Activated gamma-delta T cell treated with Interleukin-2 at 50 U/mL for 16 hours (primary cell): Measurements from ENCODE around the gene PHYHIPL.

ENCODE experiments used
- DNase-seq: peaks from one replicate; pipeline ENCODE4 v3.0.0-alpha.2; 2020

PHYHIPL gene

DNA sequence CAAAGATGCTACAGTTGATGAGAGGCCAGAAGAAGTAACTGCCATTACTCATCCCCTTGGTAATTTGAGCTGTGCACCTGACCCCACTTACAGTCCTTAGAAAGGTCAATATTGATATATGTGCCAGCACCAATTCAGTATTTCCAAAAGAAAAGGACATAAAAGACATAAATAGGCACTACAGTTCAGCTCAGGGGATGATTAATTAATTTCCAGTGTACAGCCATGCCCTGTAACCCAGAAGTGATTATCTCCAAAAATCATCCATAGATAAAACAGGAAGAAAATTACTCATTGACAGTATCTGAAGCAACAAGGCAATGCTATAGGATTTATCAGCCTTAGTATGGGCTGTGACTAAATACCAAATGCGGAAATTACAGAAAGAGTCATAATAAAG lies 82.4 kb downstream of the PHYHIPL start:
- no peak for DNase-seq

DNA sequence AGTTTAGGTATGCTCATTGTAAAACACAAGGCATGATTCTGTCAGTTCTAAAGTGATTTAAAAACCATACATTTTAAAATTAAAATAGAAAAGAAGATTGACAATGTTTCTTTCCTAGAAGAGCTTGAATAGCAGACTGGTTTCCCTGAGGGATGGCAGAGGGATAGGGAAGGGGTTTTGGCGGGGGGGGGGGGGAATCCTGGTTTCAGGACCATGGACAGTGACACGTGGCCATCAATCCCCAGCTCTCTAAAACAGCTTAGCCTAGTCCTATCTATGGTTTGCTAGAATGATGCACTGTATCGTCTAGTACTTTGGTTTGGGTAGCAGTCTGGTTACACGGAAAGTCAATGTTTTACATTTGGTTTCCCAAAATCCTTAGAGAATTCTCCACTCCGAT lies 88.7 kb downstream of the PHYHIPL start:
- DNase-seq = no peak

GRCh38 chr10:59266321-59266720 lies 89.9 kb downstream of the PHYHIPL start:
- DNase-seq = no peak

DNA sequence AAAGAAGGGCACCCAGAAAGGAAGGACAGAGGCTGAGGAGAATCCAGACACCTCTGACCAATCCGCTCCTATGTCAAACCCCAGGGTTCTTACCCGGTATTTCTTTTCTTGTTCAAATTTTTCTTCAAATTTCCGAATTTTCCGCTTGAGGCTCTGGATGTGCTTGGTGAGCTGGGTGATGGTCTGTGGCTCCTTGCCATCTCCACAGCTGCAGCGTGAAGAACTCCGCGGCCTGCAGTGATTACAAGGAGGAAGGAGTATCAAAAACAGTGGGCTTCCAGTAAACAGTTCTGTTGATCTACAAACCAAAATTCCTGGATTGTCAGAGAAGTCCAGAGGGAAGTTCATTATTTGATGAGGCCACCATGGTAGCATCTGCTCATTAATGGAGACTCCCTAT lies 92.0 kb downstream of the PHYHIPL start:
- DNase-seq = no peak

DNA sequence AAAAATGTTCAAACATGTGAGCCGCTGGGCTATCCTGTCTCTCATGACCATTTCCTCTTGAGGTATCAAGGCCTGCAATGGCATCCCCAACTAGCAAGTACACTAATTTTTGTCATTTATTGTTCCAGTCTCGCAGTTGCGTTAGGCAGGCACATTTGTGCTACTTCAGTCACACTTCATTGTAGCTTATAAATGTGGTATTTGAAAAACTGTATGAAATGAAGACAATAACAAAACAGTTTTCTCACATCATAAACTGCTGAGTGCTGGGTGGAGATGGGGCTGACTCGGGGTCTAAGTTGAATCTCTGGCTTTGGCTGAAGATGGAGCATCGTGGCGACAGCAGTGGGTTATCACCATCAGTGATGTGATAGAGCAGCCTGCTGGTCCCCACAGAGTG lies 93.2 kb downstream of the PHYHIPL start:
- no peak for DNase-seq

- no peak for DNase-seq
These were observed 94.0 kb downstream of the PHYHIPL start for GRCh38 chr10:59270492-59270891.

- DNase-seq = no peak
These were observed 94.7 kb downstream of the PHYHIPL start for GRCh38 chr10:59271160-59271559.

DNA sequence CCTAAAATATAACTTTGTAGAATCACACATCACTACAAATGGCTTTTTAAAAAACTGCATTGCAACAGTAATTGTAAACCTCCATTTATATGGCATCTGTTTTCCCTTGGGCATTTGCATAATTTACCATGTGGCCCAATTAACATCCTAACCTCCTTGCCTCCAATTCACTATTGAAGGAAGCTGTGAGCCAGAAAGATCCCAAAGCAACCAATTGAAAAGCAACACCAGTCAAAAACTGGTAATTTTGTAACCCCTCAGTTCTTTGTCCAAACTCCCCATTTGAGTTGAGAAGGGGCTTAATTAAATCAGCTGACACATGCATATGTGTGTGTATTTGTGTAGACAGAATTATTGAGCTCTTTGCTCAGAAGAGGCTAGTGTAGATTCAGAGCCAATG lies 95.6 kb downstream of the PHYHIPL start:
- DNase-seq = no peak

GRCh38 chr10:59273445-59273844 lies 97.0 kb downstream of the PHYHIPL start:
- DNase-seq = no peak

GRCh38 chr10:59276133-59276532 lies 99.7 kb downstream of the PHYHIPL start:
- DNase-seq = no peak

- no peak for DNase-seq
These were observed 100.5 kb downstream of the PHYHIPL start for GRCh38 chr10:59276919-59277318.

DNA sequence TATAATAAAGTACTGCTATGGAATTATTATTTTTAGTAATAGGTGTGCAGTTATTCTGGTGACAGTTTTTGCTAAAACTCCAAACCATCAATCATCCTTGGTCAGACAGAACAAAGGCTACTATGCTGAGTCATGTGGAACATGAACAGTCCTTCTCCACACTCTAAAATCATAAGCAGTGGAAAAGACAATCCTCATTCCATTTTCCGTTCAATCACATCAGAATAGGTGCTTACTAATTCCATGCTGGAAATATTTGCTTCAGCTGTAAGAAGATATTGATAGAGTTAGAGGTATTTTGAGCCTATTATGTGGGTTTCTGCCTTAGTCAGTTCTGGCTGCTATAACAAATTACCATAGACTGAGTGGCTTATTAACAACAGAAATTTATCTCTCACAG lies 103.0 kb downstream of the PHYHIPL start:
- no peak for DNase-seq

DNA sequence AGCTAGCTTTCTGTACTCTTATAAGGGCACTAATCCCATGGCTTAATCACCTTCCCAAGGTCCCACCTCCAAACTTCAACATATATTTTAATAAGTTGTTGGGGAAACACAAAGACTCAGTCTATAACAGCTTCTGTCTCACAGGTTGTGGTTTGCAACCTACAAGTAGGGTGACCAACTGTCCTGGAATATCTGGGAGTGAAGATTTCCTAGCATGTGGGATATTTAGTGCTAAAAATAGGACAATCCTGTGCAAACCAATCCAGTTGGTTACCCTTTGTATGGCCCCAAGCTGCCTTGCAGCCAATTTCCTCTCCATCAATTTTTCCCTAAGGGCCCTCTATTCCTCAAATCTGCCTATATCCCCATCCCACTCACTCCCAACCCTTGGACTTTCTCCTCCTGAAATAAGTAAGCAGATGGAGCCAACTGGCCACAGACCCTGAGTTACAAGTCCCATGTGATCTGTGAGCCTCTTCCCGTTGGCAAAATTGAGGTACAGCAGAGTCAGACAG lies 103.6 kb downstream of the PHYHIPL start:
- DNase-seq = no peak

- no peak for DNase-seq
These were observed 105.4 kb downstream of the PHYHIPL start for GRCh38 chr10:59281861-59282260.

DNA sequence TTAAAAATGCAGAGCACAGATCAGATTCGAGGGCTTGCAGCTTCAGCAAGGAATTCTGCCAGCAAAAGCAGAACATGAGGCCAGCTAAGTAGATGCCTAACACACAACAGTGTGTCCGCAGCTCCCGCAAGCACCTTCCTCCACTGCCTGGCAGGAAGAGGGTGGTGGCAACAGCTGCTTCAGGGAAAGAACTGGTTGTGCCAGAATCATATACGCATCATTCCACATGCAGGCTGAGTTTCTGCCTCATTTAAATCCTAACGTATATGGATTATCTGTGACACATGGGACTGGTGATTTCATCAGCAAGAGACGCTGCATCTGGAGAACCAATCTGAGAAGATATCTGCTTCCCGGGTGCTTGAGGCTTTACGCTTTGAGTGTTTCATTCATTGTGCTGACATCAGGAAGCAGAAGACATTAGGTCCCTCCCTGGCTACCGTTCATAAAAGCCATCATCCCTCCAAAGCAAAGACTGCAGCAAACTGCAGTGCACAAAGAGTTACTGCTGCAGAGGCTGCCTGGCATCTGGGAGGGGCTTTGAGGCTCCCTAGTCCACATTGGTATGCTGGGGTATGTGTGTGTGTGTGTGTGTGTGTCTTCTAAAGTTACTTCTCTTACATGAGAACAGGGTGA lies 107.1 kb downstream of the PHYHIPL start:
- DNase-seq = no peak

GRCh38 chr10:59284118-59284975 lies 107.9 kb downstream of the PHYHIPL start:
- DNase-seq = no peak

DNA sequence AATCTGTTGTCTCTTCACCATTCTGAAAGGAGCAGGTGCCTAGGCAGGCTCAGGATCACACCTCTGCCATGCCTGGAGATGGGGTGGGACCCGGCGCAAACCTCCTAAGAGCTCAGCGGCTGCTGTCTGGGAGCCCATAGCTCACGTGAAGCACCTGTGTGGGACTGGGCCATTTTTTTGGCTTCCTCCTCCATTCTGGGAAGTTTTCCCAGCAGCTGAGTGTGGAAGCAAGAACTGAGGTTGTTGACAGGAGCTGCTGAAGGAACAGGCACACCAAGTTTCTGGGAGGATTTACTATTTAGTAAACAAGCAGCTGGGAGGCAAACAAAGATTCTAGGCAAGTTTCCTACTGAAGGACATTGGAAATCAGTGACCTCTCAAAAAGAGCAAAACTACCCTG lies 108.6 kb downstream of the PHYHIPL start:
- no peak for DNase-seq

DNA sequence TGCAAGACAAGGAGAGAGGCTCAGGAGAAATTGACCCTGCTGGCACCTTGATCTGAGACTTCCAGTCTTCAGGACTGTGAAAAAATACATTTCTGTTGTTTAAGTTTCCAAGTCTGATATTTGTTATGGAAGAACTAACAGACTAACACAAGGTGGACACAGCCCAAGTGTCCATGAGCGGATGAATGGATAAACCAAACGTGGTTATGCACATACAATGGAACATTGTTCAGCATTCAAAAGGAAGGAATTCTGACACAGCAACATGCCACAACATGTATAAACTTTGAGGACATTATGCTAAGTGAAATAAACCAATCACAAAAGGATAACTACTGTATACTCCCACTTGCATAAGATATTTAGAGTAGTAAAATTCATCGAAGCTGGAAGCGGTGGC lies 109.4 kb downstream of the PHYHIPL start:
- no peak for DNase-seq

DNA sequence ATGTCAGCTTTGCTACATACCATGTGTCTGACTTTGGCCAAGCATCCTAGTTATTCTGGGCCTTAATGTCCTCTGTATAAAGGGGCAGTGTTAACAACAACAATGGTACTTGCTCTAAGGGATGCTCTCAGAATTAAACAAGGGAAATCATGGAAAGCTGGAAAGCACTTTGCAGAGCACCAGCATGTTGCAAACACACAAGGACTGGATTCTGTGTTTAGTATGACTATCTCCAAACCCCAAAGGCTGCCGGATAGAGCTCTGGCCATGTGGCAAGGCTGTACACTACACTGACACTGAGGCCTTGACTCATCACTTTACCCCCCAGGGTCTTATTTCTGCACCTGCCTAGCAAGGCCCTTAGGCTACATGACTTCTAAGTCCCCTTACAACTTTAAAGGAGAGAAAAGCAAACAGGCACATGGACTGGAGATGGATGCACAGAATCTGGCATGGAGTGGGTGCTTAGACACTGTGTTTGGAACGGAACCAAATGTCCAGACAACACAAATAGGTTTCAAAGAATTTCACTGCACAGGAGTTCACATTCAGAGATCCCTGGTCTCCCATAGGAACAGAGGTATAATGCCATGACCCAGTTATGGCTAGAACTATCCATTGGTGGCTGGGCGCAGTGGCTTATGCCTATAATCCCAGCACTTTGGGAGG lies 111.3 kb downstream of the PHYHIPL start:
- DNase-seq = no peak

DNA sequence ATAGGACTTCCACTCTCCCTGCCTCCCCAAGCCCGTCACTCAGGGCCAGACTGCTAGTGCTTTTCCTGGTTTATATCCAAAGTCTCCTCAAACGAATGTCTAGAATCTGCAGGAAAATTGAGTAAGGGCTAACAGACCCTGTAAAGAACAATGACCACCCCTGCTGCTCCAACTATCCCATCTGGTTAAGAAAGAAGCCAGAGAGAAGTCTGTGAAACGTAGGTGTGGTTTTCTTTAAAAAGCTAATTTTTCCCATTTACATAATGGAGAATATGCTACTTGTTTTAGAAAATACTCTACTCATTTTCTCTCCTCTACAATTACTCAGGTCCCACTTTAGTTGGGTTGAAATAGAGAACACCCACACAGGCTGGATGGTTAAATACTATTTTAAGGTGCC lies 113.4 kb downstream of the PHYHIPL start:
- DNase-seq = no peak

DNA sequence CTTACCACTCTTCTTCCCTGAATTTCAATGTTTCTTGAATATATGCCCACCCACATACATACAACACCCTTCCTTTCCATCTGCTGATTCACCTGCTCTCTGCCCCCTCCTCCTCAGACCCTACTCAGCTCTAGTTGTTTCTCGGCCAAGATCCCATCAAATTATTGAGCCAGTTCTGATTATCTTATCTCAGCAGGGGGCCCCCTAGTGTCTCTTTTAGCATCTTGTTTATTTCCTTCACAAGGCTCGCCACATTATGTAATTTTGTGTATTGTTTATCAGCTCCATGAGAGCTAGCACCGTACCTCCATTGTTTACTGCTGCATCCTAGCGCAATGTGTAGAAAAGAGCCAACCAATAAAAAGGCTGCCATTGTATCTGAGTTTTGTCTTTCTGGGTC lies 114.0 kb downstream of the PHYHIPL start:
- DNase-seq = no peak
